Neural cell (in vitro differentiated cells): ENCODE results near the gene MCOLN3.

ENCODE experiments used
- CTCF ChIP-seq: fragments of 450-650 bp; IDR thresholded peaks from 2 replicates; pipeline ENCODE4 v1.5.1; 2014; ENCODE audit warnings: antibody characterized with exemption, mild to moderate bottlenecking, moderate library complexity; ENCODE audit not compliant: poor library complexity, severe bottlenecking
- SMC3 ChIP-seq: fragments of 450-650 bp; conservative IDR thresholded peaks from 2 replicates; pipeline ENCODE4 v1.6.1; 2014; ENCODE audit warnings: antibody characterized with exemption, mild to moderate bottlenecking, moderate library complexity; ENCODE audit not compliant: poor library complexity

GRCh38 chr1:85078903-85079302, 30.6 kb upstream of the MCOLN3 start:
- TF ChIP-seq CTCF: no peak
- no peak for TF ChIP-seq SMC3
